SK-N-SH (cell line): ENCODE results near the gene CFAP221.
"Not testable (repeated sequence)": the region's sequence is repeated elsewhere in the genome, so short reads cannot be mapped to it uniquely, and the experiment has no call there.

Experiments
- CTCF ChIP-seq: fragments of 200-600 bp; sonication (generic); IDR thresholded peaks from 2 replicates; pipeline ENCODE4 v1.6.1; 2017; ENCODE audit warnings: antibody characterized with exemption, mild to moderate bottlenecking, moderate library complexity
- FOSL2 ChIP-seq: IDR thresholded peaks from 2 replicates; pipeline ENCODE4 v1.4.0; 2012; ENCODE audit warnings: low read depth, mild to moderate bottlenecking, moderate library complexity, borderline replicate concordance
- GABPA ChIP-seq: IDR thresholded peaks from 2 replicates; pipeline ENCODE4 v1.4.0; 2012; ENCODE audit warnings: low read depth, mild to moderate bottlenecking
- JUND ChIP-seq: IDR thresholded peaks from 2 replicates; pipeline ENCODE4 v1.4.0; 2012
- MAX ChIP-seq: IDR thresholded peaks from 2 replicates; pipeline ENCODE4 v1.4.0; 2012; ENCODE audit warnings: low read depth
- NFIC ChIP-seq: IDR thresholded peaks from 2 replicates; pipeline ENCODE4 v1.4.0; 2012; ENCODE audit warnings: borderline replicate concordance
- REST ChIP-seq: IDR thresholded peaks from 2 replicates; pipeline ENCODE4 v1.6.1; 2012; ENCODE audit warnings: mild to moderate bottlenecking, low read depth, low read length, moderate library complexity
- RFX5 ChIP-seq: IDR thresholded peaks from 2 replicates; pipeline ENCODE4 v1.6.1; 2012; ENCODE audit warnings: mild to moderate bottlenecking, improper control_type of control experiment, low read length
- RXRA ChIP-seq: IDR thresholded peaks from 2 replicates; pipeline ENCODE4 v1.4.0; 2012; ENCODE audit warnings: low read depth, mild to moderate bottlenecking, borderline replicate concordance
- TCF12 ChIP-seq: IDR thresholded peaks from 2 replicates; pipeline ENCODE4 v1.4.0; 2012
- USF1 ChIP-seq: IDR thresholded peaks from 2 replicates; pipeline ENCODE4 v1.4.0; 2012; ENCODE audit warnings: low read depth, borderline replicate concordance
- YY1 ChIP-seq: IDR thresholded peaks from 2 replicates; pipeline ENCODE4 v1.4.0; 2012; ENCODE audit warnings: low read depth, mild to moderate bottlenecking

GRCh38 chr2:119614140-119614539 lies 69.9 kb downstream of the CFAP221 start:
- not testable (repeated sequence) for TF ChIP-seq TCF12, YY1, NFIC, CTCF, MAX, GABPA, RFX5, RXRA, REST, JUND, USF1, FOSL2
